Central memory CD4-positive, alpha-beta T cell (primary cell): ENCODE data around the gene SLC4A4.

ENCODE experiments used
- DNase-seq: peaks from one replicate; pipeline ENCODE4 v3.0.0; 2022
- total RNA-seq, 3 experiments: gene quantifications; one replicate each; lab custom pipeline; 2026; lab: John Stamatoyannopoulos, UW

The SLC4A4 gene
- 0.04 to 0.19 (median 0.05) reads per million in 3 experiments for total RNA-seq

GRCh38 chr4:71338846-71339593 is at the start of gene SLC4A4:
Gene SLC4A4, plus strand, starts transcription at chr4:71339020.
- DNase-seq: no peak

DNA sequence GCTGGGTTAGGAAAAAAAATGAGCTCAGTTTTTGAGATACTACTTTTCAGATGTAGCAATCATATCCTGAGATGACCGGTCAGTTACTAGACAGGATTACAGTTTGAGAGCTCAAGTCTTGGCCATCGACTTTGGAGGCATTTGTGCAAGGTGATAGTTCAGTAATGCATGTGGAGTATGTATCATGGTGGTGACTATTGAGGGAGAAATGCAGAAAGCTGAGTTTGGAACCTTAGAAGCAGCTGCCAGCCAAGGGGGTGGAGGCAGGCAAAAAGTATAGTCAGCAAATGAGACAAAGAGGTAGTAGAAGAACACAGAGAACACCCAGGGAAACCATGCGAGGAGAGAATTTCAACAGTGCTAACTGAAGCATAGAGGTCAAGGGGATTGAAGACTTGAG is 48.7 kb upstream of the SLC4A4 start:
- DNase-seq: no peak

DNA sequence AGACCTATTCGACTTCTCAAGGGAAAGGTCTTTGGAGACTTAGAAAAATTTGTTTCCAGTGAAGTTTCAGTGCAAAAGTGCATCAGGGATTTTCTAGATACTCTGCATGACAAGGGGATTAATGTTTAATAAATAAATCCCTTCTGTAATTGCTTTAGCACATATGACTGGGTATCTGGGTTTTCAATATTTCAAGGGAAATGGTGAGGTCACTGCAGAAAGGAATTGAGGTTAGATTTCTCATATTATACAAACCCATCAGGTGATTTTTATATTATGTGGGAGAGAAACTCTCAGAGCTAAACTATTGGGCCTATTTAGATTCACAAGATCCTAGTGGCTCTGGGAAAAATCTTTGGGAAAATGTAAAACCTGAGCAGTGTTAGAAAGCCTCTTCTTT is 48.3 kb upstream of the SLC4A4 start:
- no peak for DNase-seq

DNA sequence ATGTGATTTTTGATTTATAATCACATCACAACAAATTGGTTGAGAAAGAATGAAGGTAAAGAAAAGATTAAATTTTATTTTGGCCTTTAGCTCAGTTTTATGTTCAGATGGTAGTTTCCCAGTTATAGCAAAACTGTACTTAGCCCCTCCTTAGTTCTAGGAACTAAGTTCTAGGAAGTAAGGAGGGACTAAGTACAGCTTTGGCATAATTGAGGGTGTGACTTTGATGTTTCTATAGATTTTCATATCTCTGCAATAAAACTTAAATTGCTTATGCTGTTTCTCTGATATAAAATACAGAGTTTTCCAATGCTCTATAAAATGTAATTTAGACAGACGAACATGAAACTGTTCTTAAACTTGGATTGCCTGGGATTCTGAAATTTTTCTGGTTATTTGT is 46.6 kb upstream of the SLC4A4 start:
- no peak for DNase-seq

- DNase-seq: no peak
Measured at GRCh38 chr4:71293705-71294104, 45.1 kb upstream of the SLC4A4 start.

- DNase-seq: no peak
Measured at GRCh38 chr4:71294301-71294700, 44.5 kb upstream of the SLC4A4 start.

- no peak for DNase-seq
Measured at GRCh38 chr4:71296945-71297344, 41.9 kb upstream of the SLC4A4 start.

DNA sequence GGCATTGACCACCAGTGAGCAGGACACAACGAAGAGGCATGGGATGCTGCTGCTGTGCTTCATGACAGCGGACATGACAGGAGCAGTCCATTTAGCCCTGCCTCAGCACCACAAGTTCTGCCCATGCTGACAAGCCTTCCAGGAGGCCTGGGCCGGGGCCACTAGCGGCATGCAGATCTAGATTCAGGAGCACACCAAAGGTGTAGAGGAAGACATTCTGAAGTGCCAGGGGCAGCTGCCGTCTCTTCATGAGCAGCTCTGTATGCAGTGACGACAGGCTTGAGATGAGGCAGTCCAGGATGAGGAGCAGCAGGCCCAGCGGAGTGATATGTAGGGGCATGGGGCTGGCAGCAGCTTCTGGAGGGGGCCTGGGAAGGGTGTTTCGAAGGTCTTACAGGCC is 38.5 kb upstream of the SLC4A4 start:
- DNase-seq: no peak

DNA sequence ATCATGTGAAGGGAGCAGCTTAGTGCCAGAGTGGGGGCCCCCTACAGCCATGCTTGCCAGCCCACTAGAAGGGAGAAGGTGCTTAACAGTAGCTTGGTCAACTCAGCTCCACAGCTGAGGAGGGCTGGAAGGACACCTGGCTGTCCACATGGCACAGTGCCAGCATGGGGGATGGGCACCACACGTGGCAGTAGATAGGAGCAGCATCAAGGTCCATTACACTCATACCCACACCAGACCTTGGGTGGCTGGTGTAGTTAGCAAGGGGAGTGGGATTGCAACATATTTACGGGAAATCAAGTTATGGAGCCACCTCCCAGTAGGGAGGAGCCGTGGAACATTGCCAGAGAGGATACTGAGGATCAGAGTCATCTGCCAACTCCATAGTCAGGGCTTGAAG is 37.9 kb upstream of the SLC4A4 start:
- DNase-seq: no peak

DNA sequence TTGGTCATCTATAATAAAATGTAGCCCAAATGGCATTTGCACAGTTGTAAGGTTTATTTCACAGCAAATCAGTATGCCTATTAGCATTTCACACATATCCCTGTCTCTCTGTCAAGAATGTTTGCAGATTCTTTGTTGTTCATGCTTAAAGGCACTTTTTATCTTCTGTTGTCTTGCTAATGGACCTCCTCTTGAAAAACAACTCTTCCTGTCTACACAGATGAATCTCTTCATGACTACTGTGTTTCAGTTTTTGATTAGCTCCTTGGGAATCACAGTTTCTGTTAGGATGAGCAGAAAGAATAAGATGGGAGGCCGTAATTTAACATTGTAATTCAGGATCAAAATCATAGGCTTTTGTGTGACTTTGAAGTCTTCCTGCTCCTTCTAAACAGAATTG is 35.5 kb upstream of the SLC4A4 start:
- DNase-seq: no peak

GRCh38 chr4:71303850-71304249 is 35.0 kb upstream of the SLC4A4 start:
- DNase-seq: no peak

DNA sequence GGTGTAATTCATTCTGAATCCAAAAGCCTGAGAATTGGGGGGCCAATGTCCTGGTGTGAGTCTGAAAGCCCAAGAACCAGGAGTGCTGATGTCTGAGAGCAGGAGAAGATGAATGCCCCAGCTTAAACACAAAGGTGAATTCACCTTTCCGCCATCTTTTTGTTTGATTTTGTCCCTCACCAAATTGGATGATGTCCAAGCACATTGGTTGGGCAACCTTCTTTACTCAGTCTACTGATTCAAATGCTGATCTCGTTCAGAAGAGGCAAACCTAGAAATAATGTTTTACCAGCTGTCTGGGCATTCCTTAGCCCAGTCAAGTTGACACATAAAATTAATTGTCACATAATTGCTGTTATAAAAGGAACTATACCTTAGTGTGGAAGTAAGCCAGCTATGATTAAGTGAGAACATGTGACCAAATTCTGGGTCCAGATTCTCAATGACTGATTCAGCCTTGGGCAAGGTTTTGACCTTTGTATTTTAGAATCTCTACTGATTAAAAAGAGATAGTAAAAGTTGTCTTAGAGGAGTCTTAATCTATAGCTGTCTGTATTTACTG is 34.5 kb upstream of the SLC4A4 start:
- no peak for DNase-seq

- no peak for DNase-seq
Measured at GRCh38 chr4:71307729-71308128, 31.1 kb upstream of the SLC4A4 start.

DNA sequence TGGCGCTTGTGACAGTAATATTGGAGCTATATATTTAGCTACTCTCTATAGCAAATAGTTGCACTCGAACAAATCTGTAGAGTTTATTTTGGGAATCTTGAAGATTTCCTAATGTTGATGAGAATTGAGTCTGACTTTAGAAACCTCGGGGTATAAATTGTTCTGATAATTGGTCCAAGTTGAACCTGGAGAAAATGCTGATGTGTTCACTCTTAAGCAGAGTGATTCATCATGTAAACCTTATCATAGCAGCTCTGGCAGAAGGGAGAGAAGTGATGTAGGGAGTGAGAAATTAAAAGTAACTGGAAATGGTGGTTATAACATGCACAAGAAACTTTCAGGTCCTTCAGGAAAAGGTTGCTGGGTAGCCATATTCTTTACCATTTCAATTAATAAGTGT is 16.4 kb upstream of the SLC4A4 start:
- no peak for DNase-seq

DNA sequence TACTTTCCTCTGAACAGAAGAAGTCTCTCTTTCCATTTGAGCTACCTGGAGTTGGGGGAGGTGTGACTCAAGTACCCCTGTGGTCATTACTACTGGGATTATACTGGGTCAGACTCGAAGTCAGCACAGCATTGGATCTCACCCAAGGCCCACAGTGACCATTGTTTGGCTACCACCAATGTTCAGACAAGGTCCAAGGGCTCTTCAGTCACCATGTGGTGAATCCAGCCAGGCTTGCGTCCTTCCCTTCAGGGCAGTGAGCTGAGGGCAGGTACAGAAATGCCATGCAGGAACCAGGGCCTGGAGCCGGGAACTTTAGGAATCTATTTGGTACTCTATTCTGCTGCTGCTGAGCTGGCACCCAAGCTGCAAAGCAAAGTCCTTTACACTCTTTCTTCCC is 5.5 kb upstream of the SLC4A4 start:
- no peak for DNase-seq

- DNase-seq: no peak
Measured at GRCh38 chr4:71333960-71334359, 4.9 kb upstream of the SLC4A4 start.

DNA sequence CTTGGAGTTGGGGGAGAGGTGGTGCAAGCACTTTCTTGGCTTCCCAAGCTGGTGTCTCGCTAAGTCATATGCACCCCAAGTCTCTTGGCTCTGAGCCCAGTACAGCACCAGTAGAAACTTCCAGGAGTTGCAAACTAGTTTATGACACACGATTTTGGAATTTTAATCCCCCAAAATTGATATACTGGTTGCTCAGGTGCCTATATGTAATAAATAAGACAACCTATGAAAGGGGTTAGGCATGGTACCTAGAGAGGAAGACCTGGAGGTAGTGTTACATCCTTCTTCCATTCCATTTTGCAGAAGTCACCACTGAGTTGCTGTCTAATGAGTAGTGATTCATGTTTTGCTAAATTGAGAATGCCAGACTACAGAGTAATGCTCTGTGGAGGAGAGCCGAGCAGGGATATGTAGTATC is 4.3 kb upstream of the SLC4A4 start:
- no peak for DNase-seq

GRCh38 chr4:71343670-71344466 is 5.0 kb downstream of the SLC4A4 start:
- DNase-seq: no peak

DNA sequence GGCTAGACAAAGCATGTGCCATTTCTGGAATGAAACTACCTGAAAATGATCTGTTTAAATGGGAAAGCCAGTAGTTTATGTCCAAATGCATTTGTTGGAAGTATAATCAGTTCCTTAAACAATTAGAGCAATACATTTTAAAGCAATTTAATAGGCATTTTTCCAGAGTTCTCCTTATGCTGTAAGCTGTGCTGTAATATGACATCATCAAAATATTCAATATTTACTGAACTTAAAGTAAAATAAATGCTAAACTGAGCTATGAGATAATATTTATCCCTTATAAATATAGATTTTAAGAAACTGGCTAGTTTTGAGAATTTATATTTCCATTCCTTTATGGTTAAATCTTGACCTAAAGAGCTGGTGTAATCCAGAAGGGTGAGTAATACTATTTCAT is 7.9 kb downstream of the SLC4A4 start:
- DNase-seq: no peak

- DNase-seq: no peak
Measured at GRCh38 chr4:71348586-71348985, 9.8 kb downstream of the SLC4A4 start.

DNA sequence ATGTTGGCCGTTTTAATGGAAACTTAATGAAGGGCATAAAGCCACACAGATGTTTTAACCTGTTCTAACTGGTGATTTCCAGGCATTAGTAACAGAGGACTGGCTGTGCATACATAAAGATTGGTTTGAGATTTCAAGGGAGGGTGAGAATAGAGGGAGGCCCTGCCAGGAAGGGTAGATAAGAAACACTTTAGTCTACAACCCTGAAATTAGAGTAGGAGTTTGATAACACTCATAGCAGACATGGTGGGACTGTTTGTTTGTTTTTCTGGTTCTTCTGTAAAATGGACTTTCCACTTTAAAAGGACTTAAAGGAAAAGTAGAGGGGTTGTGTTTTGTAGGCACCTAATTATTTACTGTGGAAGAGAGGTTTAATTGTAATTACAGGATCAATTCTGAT is 16.2 kb downstream of the SLC4A4 start:
- DNase-seq: no peak

DNA sequence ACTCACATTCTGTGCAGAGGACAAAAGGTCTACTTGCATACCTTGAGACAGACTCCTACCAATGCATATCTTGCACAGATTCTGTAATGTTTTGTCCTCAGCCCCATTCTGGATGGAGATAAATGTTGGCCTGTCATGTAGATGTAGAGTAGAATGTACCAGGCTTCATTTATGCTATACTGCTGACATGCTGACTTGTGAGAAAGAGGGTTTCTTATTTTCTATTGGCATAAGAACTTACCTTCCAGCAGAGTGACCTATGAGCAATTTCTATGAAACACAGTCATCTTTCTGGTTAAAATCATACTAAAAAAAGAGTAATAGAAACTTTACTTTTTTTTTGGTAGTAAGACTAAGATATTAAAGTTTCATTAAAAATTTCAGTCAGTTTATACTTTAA is 17.2 kb downstream of the SLC4A4 start:
- no peak for DNase-seq

GRCh38 chr4:71356924-71357663 is 18.3 kb downstream of the SLC4A4 start:
- DNase-seq: no peak
